Adrenal gland (tissue), 12 donors: ENCODE measurements around the gene DNAAF1. TPM values are rescaled to one million over a fixed set of nuclear protein-coding genes. Genes with fewer than 3 reads are reported as not detected.

Source experiments
- DNase-seq, 7 donors: peaks; one replicate each; pipeline ENCODE4 v3.0.0-alpha.2; 2019 to 2020
- H3K27ac ChIP-seq, 5 donors: fragments of 200-600 bp; sonication (generic) in 4 of 5; 1 replicate in 3 of 5; 2 replicates in 2 of 5; pipeline versions ENCODE4 v1.5.1 to v1.8.0; 2016 to 2020; ENCODE audit warnings: mild to moderate bottlenecking in 1 of 5
- H3K27me3 ChIP-seq: fragments of 200-600 bp; 2 replicates; pipeline ENCODE4 v1.8.0; 2021
- H3K36me3 ChIP-seq, 2 donors: fragments of 200-600 bp; replicated peaks in 1 of 2; 1 replicate in 1 of 2; 2 replicates in 1 of 2; pipeline versions ENCODE4 v1.5.1 to v1.8.0; 2018 to 2022
- H3K4me1 ChIP-seq, 2 donors: fragments of 200-600 bp; replicated peaks in 1 of 2; 1 replicate in 1 of 2; 2 replicates in 1 of 2; pipeline versions ENCODE4 v1.5.1 to v1.8.0; 2018 to 2021
- H3K4me3 ChIP-seq, 4 donors: fragments of 200-600 bp; sonication (generic) in 3 of 4; one replicate each; pipeline ENCODE4 v1.5.1; 2016 to 2018
- H3K9me3 ChIP-seq, 3 donors: fragments of 200-600 bp; sonication (generic) in 1 of 3; replicated peaks in 1 of 3; 1 replicate in 2 of 3; 2 replicates in 1 of 3; pipeline versions ENCODE4 v1.5.1 to v1.8.0; 2016 to 2021
- CTCF ChIP-seq, 6 experiments: fragments of 450-650 bp in 4 of 6; fragments of 200-600 bp in 2 of 6; sonication (generic) in 1 of 6; IDR thresholded peaks; 1 replicate in 5 of 6; 2 replicates in 1 of 6; pipeline versions ENCODE4 v1.5.1 to v1.8.0; 2016 to 2021; ENCODE audit warnings: antibody characterized with exemption in 6 of 6, mild to moderate bottlenecking in 2 of 6, moderate library complexity in 1 of 6
- POLR2A ChIP-seq, 2 donors: fragments of 450-650 bp; IDR thresholded peaks; one replicate each; pipeline ENCODE4 v1.6.1; 2017; ENCODE audit warnings: antibody characterized with exemption in 2 of 2, mild to moderate bottlenecking in 2 of 2, moderate library complexity in 1 of 2
- WGBS, 4 donors: extraction: QIAGEN DNeasy Blood & Tissue Kit in 2 of 4; methylation state at CpG; one replicate each; pipeline versions ENCODE4 v1.1.5 to v1.1.7; 2013 to 2017; 5-methylcytosine and 5-hydroxymethylcytosine counted together
- intact Hi-C, 2 donors: fragments of 100-400 bp; cut with DNase I; formaldehyde crosslinking; loops; one replicate each; pipeline versions ENCODE4 v1.14.1 to v1.15.0; 2022 to 2023
- polyA plus RNA-seq, 3 donors: library from polyadenylated mRNA; stranded (reverse); fragments of 200-250 nt in 2 of 3; fragments of 350-450 nt in 1 of 3; fragmentation: Illumina TruSeq in 1 of 3; extraction: RNeasy Lipid Tissue Mini Kit (QIAGEN cat#74804) in 1 of 3; gene quantifications; one replicate each; pipeline ENCODE4 v1.2.3, GENCODE V29; 2013 to 2014
- total RNA-seq, 9 donors: library from RNA; depleted of rRNA in 4 of 9; stranded (reverse); fragments of >200 nt in 4 of 9; fragments of 120-200 nt in 1 of 9; fragmentation: NEBNext Ultra II Directional in 1 of 9; extraction: Animal tissue kit (Norgen Biotek cat#: 25700) in 1 of 9; gene quantifications; one replicate each; pipeline versions ENCODE4 v1.1.0 to v1.2.4, GENCODE V29; 2013 to 2023
- donor health status: healthy with polysubstance abuse.
- donor health status: Bipolar disorder and iron deficiency.
- donor health status: DM: yes; HTN: yes; CAD: no.
- donor health status: DM: no; HTN: no; CAD: no.
- donor health status: DM: no; HTN: no; CAD: no.
- donor health status: DM: yes; HTN: yes; CAD: no.

The DNAAF1 gene
- total and polyA plus RNA-seq, 12 donors: 0.67 to 17.9 (median 2.4) TPM

- Histone ChIP-seq H3K9me3 (no peaks in the 10 kb centered on the region), H3K36me3 (peaks cover 0 to 53% of the 10 kb centered on the region in 2 donors), H3K4me1 (peaks cover 19 to 36% of the 10 kb centered on the region in 2 donors), H3K27me3 (no peaks in the 10 kb centered on the region), H3K4me3 (no peak overlapping the region), H3K27ac (no peak overlapping the region)
- no peak for TF ChIP-seq POLR2A (IDR thresholded peaks at IDR 0.05)
- no peak for TF ChIP-seq CTCF (IDR thresholded peaks at IDR 0.05)
- peak in 1 of 7 donors; percentile 9 for DNase-seq
- WGBS, 4 donors: 83 to 88% (median 87%) methylated on average over 13 to 21 of the region's 21 CpGs
- intact Hi-C loops: loop anchor here (5.0 to 10.0 kb wide), 3 partner anchors 96 to 223 kb away; partner anchors contain the start of gene NECAB2 (in 1 of the 2)
These were observed 35.5 kb downstream of the DNAAF1 start for GRCh38 chr16:84180519-84181140.

- TF ChIP-seq POLR2A (IDR thresholded peaks at IDR 0.05): no peak
- TF ChIP-seq CTCF (IDR thresholded peaks at IDR 0.05): no peak
- 90 to 92% (median 91%) methylated on average over 16 to 41 of the region's 41 CpGs for WGBS, 4 donors
- Histone ChIP-seq H3K27me3 (no peaks in the 10 kb centered on the region), H3K36me3 (peaks cover 0 to 53% of the 10 kb centered on the region in 2 donors), H3K4me3 (no peak overlapping the region), H3K27ac (no peak overlapping the region), H3K9me3 (no peaks in the 10 kb centered on the region), H3K4me1 (peaks cover 20 to 35% of the 10 kb centered on the region in 2 donors)
- DNase-seq: no peak
- intact Hi-C loops: loop anchor here (5.0 to 10.0 kb wide), 3 partner anchors 97 to 224 kb away; partner anchors contain the start of gene NECAB2 (in 1 of the 2)
These were observed 36.2 kb downstream of the DNAAF1 start for GRCh38 chr16:84181144-84181915.

GRCh38 chr16:84182104-84182503, 37.0 kb downstream of the DNAAF1 start:
- Histone ChIP-seq H3K4me3 (no peak overlapping the region), H3K27me3 (no peaks in the 10 kb centered on the region), H3K36me3 (peaks cover 0 to 53% of the 10 kb centered on the region in 2 donors), H3K9me3 (no peaks in the 10 kb centered on the region), H3K4me1 (peaks cover 14 to 27% of the 10 kb centered on the region in 2 donors), H3K27ac (no peak overlapping the region)
- DNase-seq: no peak
- no peak for TF ChIP-seq POLR2A (IDR thresholded peaks at IDR 0.05)
- no peak for TF ChIP-seq CTCF (IDR thresholded peaks at IDR 0.05)
- intact Hi-C loops: loop anchor here (5.0 to 10.0 kb wide), 3 partner anchors 97 to 225 kb away; partner anchors contain the start of gene NECAB2 (in 1 of the 2)
- WGBS, 4 donors: 90 to 100% (median 97%) methylated on average over 3 to 18 of the region's 18 CpGs
